ENCODE data around the gene PDPN. TPM values are rescaled to one million over a fixed set of nuclear protein-coding genes. Genes with fewer than 3 reads are reported as not detected.

PDPN gene
- total and polyA plus RNA-seq, 2 of the 13 experiments (the other 11 are each of a cell fraction or from before 2014, with no cell fraction given) = not detected

GRCh38 chr1:13652238-13652637 lies 68.6 kb downstream of the PDPN start (continued):
- no peak for TF ChIP-seq FOXK1 (CRISPR knock-in tag; IDR thresholded peaks at IDR 0.05; ENCODE audit: borderline replicate concordance, low read depth)

GRCh38 chr1:13661539-13661938 lies 77.9 kb downstream of the PDPN start:
- no peaks in the 10 kb centered on the region for H3K36me3 ChIP-seq (replicated peaks in 1 of 2; ENCODE audit: control insufficient read depth in 1 of 2, insufficient read depth in 2 of 2, low read length in 2 of 2)
- H3K9ac ChIP-seq (ENCODE audit: insufficient read depth, low read depth, low read length) = no peak overlapping the region
- intact Hi-C loops (cut with micrococcal nuclease; ENCODE audit: unreplicated experiment) (no loop called here), in situ Hi-C loops (cut with HindIII; ENCODE audit: extremely low pct_ligation_motif_present, low pct_unique_long_range_greater_than_20kb) (loop anchor here (10.0 kb wide), 1 partner anchor 303 kb away; no protein-coding TSS in a partner anchor)
- H2AFZ ChIP-seq (ENCODE audit: low read length) = no peak overlapping the region
- FAIRE-seq (no peak), ATAC-seq (no peak), DNase-seq (ENCODE audit: low spot score) (no peak)
- H3K27me3 ChIP-seq (ENCODE audit: control insufficient read depth in 1 of 2, insufficient read depth in 2 of 2, low read length in 2 of 2) = peaks cover 3 to 17% of the 10 kb centered on the region in 2 experiments; a peak in 3 of 5 replicates
- no TSS peak for BruUV-seq (replicated peaks)
- H3K4me1 ChIP-seq (ENCODE audit: insufficient read depth, low read length) = no peaks in the 10 kb centered on the region
- no peaks in the 10 kb centered on the region for H3K9me3 ChIP-seq (ENCODE audit: low read length)
- ChIA-PET POLR2A (no interaction called here), CTCF (ENCODE audit: low intra/inter-chr PET ratio, low total read pairs) (no interaction called here)
- H3K4me2 ChIP-seq (ENCODE audit: low read depth, low read length) = no peak overlapping the region
- H3K4me3 ChIP-seq (replicated peaks in 1 of 3; ENCODE audit: insufficient read depth in 1 of 3, low read depth in 2 of 3, low read length in 3 of 3) = no peak overlapping the region
- H4K20me1 ChIP-seq (ENCODE audit: insufficient read depth, low read length) = no peaks in the 10 kb centered on the region; the same call in 1 of the 2 replicates
- no peak overlapping the region for H3K27ac ChIP-seq (ENCODE audit: extremely low read length, insufficient read depth, low read length)
- no peak for TF ChIP-seq FOXC1 (CRISPR knock-in tag; IDR thresholded peaks at IDR 0.05; ENCODE audit: borderline replicate concordance)
- no peak for TF ChIP-seq ZNF639 (CRISPR knock-in tag; conservative IDR thresholded peaks at IDR 0.05)
- TF ChIP-seq ZIK1 (CRISPR knock-in tag; IDR thresholded peaks at IDR 0.05; ENCODE audit: borderline replicate concordance, low read depth) = no peak
- H3K79me2 ChIP-seq (ENCODE audit: insufficient read depth, low read length) = no peaks in the 10 kb centered on the region
- 0% methylated on average over 2 of the region's 5 CpGs for whole genome bisulfite sequencing (ENCODE audit: low lambda C conversion rate)

DNA sequence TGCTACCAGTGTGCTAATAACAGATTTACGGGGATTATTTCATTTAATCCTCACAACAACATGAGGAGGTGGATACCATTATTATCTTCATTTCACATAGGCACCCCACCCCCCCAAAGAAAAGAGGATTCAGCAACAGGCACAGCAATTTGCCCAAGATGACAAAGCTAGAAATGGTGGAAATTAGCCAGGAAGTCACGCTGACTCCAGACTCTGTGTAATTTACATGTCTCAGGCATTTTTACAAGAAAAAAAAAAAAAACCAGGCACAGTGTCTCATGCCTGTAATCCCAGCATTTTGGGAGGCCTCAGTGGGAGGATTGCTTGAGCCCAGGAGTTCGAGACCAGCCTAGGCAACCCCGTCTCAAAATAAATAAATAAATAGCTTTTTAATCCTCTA lies 78.9 kb downstream of the PDPN start:
- no peak for DNase-seq (ENCODE audit: low spot score)
- Histone ChIP-seq H3K36me3 (replicated peaks in 1 of 2; ENCODE audit: control insufficient read depth in 1 of 2, insufficient read depth in 2 of 2, low read length in 2 of 2) (no peaks in the 10 kb centered on the region), H3K9me3 (ENCODE audit: low read length) (no peaks in the 10 kb centered on the region), H2AFZ (ENCODE audit: low read length) (no peak overlapping the region), H3K79me2 (ENCODE audit: insufficient read depth, low read length) (no peaks in the 10 kb centered on the region), H3K27me3 (ENCODE audit: control insufficient read depth in 1 of 2, insufficient read depth in 2 of 2, low read length in 2 of 2) (peaks cover 3 to 17% of the 10 kb centered on the region in 2 experiments; a peak in 3 of 5 replicates), H4K20me1 (ENCODE audit: insufficient read depth, low read length) (no peaks in the 10 kb centered on the region; the same call in 1 of the 2 replicates), H3K27ac (ENCODE audit: extremely low read length, insufficient read depth, low read length) (no peak overlapping the region), H3K9ac (ENCODE audit: insufficient read depth, low read depth, low read length) (no peak overlapping the region), H3K4me1 (ENCODE audit: insufficient read depth, low read length) (no peaks in the 10 kb centered on the region), H3K4me3 (replicated peaks in 1 of 3; ENCODE audit: insufficient read depth in 1 of 3, low read depth in 2 of 3, low read length in 3 of 3) (no peak overlapping the region), H3K4me2 (ENCODE audit: low read depth, low read length) (no peak overlapping the region)
- BruUV-seq (replicated peaks) = no TSS peak
- CTCF ChIA-PET (ENCODE audit: low intra/inter-chr PET ratio, low total read pairs) = no interaction called here
- 18% methylated on average over 4 of the region's 4 CpGs for WGBS (ENCODE audit: low lambda C conversion rate)
- TF ChIP-seq ARHGAP35 (CRISPR knock-in tag; IDR thresholded peaks at IDR 0.05; ENCODE audit: borderline replicate concordance) (no peak), PLRG1 (conservative IDR thresholded peaks at IDR 0.05) (no peak), HMGA1 (CRISPR knock-in tag; conservative IDR thresholded peaks at IDR 0.05) (no peak), MEF2D (CRISPR knock-in tag; IDR thresholded peaks at IDR 0.05) (no peak), ZNF350 (CRISPR knock-in tag; IDR thresholded peaks at IDR 0.05; ENCODE audit: borderline replicate concordance, low read depth) (no peak), IRF2 (CRISPR knock-in tag; IDR thresholded peaks at IDR 0.05) (no peak)
- POLR2A ChIA-PET = no interaction called here
- no peak for ATAC-seq
- in situ Hi-C loops (cut with HindIII; ENCODE audit: extremely low pct_ligation_motif_present, low pct_unique_long_range_greater_than_20kb) (loop anchor here (10.0 kb wide), 1 partner anchor 302 kb away; no protein-coding TSS in a partner anchor), intact Hi-C loops (cut with micrococcal nuclease; ENCODE audit: unreplicated experiment) (no loop called here)
- FAIRE-seq = no peak
